ENCODE data around the gene MDGA2.

The MDGA2 gene

GRCh38 chr14:47536341-47536740, 139.1 kb downstream of the MDGA2 start:
- TF ChIP-seq CTCF (IDR thresholded peaks at IDR 0.05; ENCODE audit: low read depth, low read length): no peak
- H3K27me3 ChIP-seq: no peaks in the 10 kb centered on the region
- no peaks in the 10 kb centered on the region for H3K4me1 ChIP-seq
- no peaks in the 10 kb centered on the region for H3K9me3 ChIP-seq
- H3K36me3 ChIP-seq: no peaks in the 10 kb centered on the region
- no peak overlapping the region for H3K4me3 ChIP-seq (ENCODE audit: low read depth, low read length)
- DNase-seq: no peak

- Histone ChIP-seq H3K9me3 (no peaks in the 10 kb centered on the region), H3K4me1 (no peaks in the 10 kb centered on the region), H3K4me3 (ENCODE audit: low read depth, low read length) (no peak overlapping the region), H3K27me3 (no peaks in the 10 kb centered on the region), H3K36me3 (no peaks in the 10 kb centered on the region)
- no peak for DNase-seq
- no peak for TF ChIP-seq CTCF (IDR thresholded peaks at IDR 0.05; ENCODE audit: low read depth, low read length)
Observed at GRCh38 chr14:47526591-47527244, 148.7 kb downstream of the MDGA2 start.

- DNase-seq: no peak
- H3K4me1 ChIP-seq: no peaks in the 10 kb centered on the region
- H3K9me3 ChIP-seq: no peaks in the 10 kb centered on the region
- no peak overlapping the region for H3K4me3 ChIP-seq (ENCODE audit: low read depth, low read length)
- no peak for TF ChIP-seq CTCF (IDR thresholded peaks at IDR 0.05; ENCODE audit: low read depth, low read length)
- H3K27me3 ChIP-seq: no peaks in the 10 kb centered on the region
- no peaks in the 10 kb centered on the region for H3K36me3 ChIP-seq
Observed at GRCh38 chr14:47524524-47524923, 150.9 kb downstream of the MDGA2 start.

GRCh38 chr14:47520382-47520781, 155.0 kb downstream of the MDGA2 start:
- H3K4me1 ChIP-seq: no peaks in the 10 kb centered on the region
- DNase-seq: no peak
- H3K27me3 ChIP-seq: no peaks in the 10 kb centered on the region
- H3K9me3 ChIP-seq: no peaks in the 10 kb centered on the region
- no peak overlapping the region for H3K4me3 ChIP-seq (ENCODE audit: low read depth, low read length)
- no peak for TF ChIP-seq CTCF (IDR thresholded peaks at IDR 0.05; ENCODE audit: low read depth, low read length)
- no peaks in the 10 kb centered on the region for H3K36me3 ChIP-seq

GRCh38 chr14:47511829-47512228, 163.6 kb downstream of the MDGA2 start:
- no peak for TF ChIP-seq CTCF (IDR thresholded peaks at IDR 0.05; ENCODE audit: low read depth, low read length)
- no peaks in the 10 kb centered on the region for H3K36me3 ChIP-seq
- no peak overlapping the region for H3K4me3 ChIP-seq (ENCODE audit: low read depth, low read length)
- H3K9me3 ChIP-seq: no peaks in the 10 kb centered on the region
- no peaks in the 10 kb centered on the region for H3K4me1 ChIP-seq
- no peak for DNase-seq
- H3K27me3 ChIP-seq: peaks cover 4% of the 10 kb centered on the region; the same call in 1 of the 2 replicates

- Histone ChIP-seq H3K9me3 (no peaks in the 10 kb centered on the region), H3K4me1 (no peaks in the 10 kb centered on the region), H3K27me3 (peaks cover 4% of the 10 kb centered on the region; the same call in 1 of the 2 replicates), H3K36me3 (no peaks in the 10 kb centered on the region), H3K4me3 (ENCODE audit: low read depth, low read length) (no peak overlapping the region)
- DNase-seq: no peak
- no peak for TF ChIP-seq CTCF (IDR thresholded peaks at IDR 0.05; ENCODE audit: low read depth, low read length)
Observed at GRCh38 chr14:47509957-47510356, 165.4 kb downstream of the MDGA2 start.

All from BE2C (cell line).